ENCODE measurements around the gene CFAP43.

The CFAP43 gene

DNA sequence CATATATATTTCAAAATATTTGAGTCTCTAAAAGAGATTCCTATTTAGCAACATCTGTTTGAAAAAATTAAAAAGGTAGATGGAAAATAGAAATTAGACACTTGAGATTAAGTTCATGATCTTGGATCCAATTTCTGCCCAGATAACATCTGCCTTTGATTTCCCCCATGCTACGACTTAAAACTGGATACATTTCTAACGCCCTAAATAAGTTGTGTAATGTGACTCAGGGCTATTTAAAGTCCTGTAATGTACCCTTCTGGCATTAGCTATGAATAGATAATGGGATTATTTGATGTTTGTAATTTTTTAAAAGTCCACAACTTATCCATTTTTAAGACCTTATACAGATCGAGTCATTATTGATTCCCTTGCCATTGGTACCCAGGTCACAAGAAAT is 23.4 kb downstream of the CFAP43 start:
- TF ChIP-seq FOXP2 (optimal IDR thresholded peaks at IDR 0.05; ENCODE audit: borderline replicate concordance, extremely low read depth, extremely low read length, insufficient read depth) (no peak), SIN3A (IDR thresholded peaks at IDR 0.05; ENCODE audit: borderline replicate concordance, insufficient read depth, low read length) (no peak), TAF1 (IDR thresholded peaks at IDR 0.05; ENCODE audit: borderline replicate concordance, insufficient read depth, low read length) (no peak), POLR2AphosphoS5 (IDR thresholded peaks at IDR 0.05; ENCODE audit: low read depth, low read length) (no peak)
- TF ChIP-seq, protein P1, sequence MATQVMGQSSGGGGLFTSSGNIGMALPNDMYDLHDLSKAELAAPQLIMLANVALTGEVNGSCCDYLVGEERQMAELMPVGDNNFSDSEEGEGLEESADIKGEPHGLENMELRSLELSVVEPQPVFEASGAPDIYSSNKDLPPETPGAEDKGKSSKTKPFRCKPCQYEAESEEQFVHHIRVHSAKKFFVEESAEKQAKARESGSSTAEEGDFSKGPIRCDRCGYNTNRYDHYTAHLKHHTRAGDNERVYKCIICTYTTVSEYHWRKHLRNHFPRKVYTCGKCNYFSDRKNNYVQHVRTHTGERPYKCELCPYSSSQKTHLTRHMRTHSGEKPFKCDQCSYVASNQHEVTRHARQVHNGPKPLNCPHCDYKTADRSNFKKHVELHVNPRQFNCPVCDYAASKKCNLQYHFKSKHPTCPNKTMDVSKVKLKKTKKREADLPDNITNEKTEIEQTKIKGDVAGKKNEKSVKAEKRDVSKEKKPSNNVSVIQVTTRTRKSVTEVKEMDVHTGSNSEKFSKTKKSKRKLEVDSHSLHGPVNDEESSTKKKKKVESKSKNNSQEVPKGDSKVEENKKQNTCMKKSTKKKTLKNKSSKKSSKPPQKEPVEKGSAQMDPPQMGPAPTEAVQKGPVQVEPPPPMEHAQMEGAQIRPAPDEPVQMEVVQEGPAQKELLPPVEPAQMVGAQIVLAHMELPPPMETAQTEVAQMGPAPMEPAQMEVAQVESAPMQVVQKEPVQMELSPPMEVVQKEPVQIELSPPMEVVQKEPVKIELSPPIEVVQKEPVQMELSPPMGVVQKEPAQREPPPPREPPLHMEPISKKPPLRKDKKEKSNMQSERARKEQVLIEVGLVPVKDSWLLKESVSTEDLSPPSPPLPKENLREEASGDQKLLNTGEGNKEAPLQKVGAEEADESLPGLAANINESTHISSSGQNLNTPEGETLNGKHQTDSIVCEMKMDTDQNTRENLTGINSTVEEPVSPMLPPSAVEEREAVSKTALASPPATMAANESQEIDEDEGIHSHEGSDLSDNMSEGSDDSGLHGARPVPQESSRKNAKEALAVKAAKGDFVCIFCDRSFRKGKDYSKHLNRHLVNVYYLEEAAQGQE (IDR thresholded peaks at IDR 0.05; ENCODE audit: insufficient read depth in 1 of 2, low read depth in 2 of 2, low read length in 2 of 2): no peak

DNA sequence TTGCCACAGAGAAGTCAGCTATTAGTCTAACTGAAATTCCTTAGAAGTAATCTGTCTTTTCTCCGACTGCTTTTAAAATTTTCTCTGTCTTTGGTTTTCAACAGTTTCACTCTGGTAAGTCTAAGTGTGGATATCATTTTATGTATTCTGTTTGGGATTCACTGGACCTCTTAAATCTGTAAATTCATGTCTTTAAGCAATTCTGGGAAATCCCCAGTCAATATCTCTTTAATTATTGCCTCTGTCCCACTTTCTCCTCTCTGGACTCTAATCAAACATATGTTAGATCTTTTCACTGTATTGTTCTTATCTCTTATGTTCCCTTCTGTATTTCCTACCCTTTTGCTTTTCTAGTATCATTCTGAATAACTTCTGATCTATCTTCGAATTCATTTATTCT is 29.9 kb downstream of the CFAP43 start:
- TF ChIP-seq SIN3A (IDR thresholded peaks at IDR 0.05; ENCODE audit: borderline replicate concordance, insufficient read depth, low read length) (no peak), FOXP2 (optimal IDR thresholded peaks at IDR 0.05; ENCODE audit: borderline replicate concordance, extremely low read depth, extremely low read length, insufficient read depth) (no peak), TAF1 (IDR thresholded peaks at IDR 0.05; ENCODE audit: borderline replicate concordance, insufficient read depth, low read length) (no peak), POLR2AphosphoS5 (IDR thresholded peaks at IDR 0.05; ENCODE audit: low read depth, low read length) (no peak)
- TF ChIP-seq, protein P1 (IDR thresholded peaks at IDR 0.05; ENCODE audit: insufficient read depth in 1 of 2, low read depth in 2 of 2, low read length in 2 of 2): no peak

DNA sequence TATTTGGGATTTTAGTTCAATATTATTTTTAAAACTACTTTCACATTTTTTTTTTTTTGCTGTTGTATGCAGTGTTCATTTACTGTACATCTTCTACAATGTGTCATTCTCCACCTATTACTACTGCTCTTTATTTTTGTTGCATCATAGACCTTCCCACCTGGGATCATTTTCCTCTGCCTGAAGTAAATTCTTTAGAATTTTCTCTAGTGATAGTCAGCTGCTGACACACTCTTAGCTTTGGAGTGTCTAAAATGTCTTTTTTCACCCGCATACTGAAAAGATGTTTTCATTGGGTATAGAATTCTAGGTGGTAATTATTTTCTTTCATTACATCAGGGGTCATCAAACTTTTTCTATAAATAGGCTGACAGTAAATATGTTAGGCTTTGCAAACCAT is 30.5 kb downstream of the CFAP43 start:
- TF ChIP-seq FOXP2 (optimal IDR thresholded peaks at IDR 0.05; ENCODE audit: borderline replicate concordance, extremely low read depth, extremely low read length, insufficient read depth): no peak

DNA sequence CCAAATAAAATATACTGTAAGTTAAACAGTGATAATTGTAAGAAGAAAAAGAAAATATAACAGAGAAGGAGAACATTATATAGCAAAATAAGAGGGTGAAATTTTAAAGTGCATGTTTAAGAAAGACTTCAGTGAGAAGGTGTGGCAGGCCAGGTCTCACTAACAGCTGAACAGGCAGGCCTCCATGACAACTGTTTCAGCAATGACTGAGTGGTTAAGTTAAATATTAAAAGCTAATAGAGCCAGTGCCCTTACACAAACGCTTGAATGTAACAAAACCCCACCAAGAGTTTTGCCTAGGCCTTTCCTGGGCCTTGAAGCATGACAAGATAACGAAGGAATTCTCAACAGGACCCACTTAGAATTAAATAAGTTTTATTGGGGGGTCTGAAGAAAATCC is 32.6 kb downstream of the CFAP43 start:
- TF ChIP-seq SIN3A (IDR thresholded peaks at IDR 0.05; ENCODE audit: borderline replicate concordance, insufficient read depth, low read length): no peak
- TF ChIP-seq TAF1 (IDR thresholded peaks at IDR 0.05; ENCODE audit: borderline replicate concordance, insufficient read depth, low read length): no peak
- no peak for TF ChIP-seq FOXP2 (optimal IDR thresholded peaks at IDR 0.05; ENCODE audit: borderline replicate concordance, extremely low read depth, extremely low read length, insufficient read depth)
- TF ChIP-seq POLR2AphosphoS5 (IDR thresholded peaks at IDR 0.05; ENCODE audit: low read depth, low read length): no peak
- TF ChIP-seq, protein P1 (IDR thresholded peaks at IDR 0.05; ENCODE audit: insufficient read depth in 1 of 2, low read depth in 2 of 2, low read length in 2 of 2): no peak

DNA sequence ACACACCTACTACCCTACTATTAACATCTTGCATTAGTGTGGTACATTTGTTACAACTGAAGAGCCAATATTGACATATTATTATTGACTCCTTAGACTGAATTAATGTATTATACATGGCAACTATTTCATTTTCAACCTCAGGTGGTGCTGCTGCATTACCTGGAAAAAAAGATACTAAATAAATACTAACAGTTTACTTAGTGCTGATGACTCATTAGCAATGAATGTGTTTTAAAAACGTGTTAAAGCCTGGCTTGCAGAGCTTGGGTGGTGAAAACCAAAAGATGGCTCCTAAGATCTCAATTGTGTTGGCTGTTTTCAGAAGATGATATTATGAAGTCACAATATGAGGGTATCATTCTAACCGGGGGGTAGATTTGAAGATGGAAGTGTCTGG is 34.8 kb downstream of the CFAP43 start:
- TF ChIP-seq, protein P1 (IDR thresholded peaks at IDR 0.05; ENCODE audit: insufficient read depth in 1 of 2, low read depth in 2 of 2, low read length in 2 of 2): no peak

All from PFSK-1 (cell line).